Neural cell (in vitro differentiated cells): ENCODE results near the gene UBN1.

Experiments
- CTCF ChIP-seq: fragments of 450-650 bp; IDR thresholded peaks from 2 replicates; pipeline ENCODE4 v1.5.1; 2014; ENCODE audit warnings: antibody characterized with exemption, mild to moderate bottlenecking, moderate library complexity; ENCODE audit not compliant: poor library complexity, severe bottlenecking
- EP300 ChIP-seq: fragments of 450-650 bp; conservative IDR thresholded peaks from 2 replicates; pipeline ENCODE4 v1.6.1; 2014; ENCODE audit warnings: antibody characterized with exemption, mild to moderate bottlenecking, moderate library complexity; ENCODE audit not compliant: poor library complexity, severe bottlenecking
- POLR2AphosphoS5 ChIP-seq: IDR thresholded peaks from 2 replicates; pipeline ENCODE4 v1.6.1; 2012
- RAD21 ChIP-seq: fragments of 450-650 bp; conservative IDR thresholded peaks from 2 replicates; pipeline ENCODE4 v1.6.1; 2014; ENCODE audit warnings: antibody characterized with exemption, mild to moderate bottlenecking, moderate library complexity
- SMC3 ChIP-seq: fragments of 450-650 bp; conservative IDR thresholded peaks from 2 replicates; pipeline ENCODE4 v1.6.1; 2014; ENCODE audit warnings: antibody characterized with exemption, mild to moderate bottlenecking, moderate library complexity; ENCODE audit not compliant: poor library complexity

GRCh38 chr16:4884209-4884608 lies 36.9 kb downstream of the UBN1 start:
- TF ChIP-seq POLR2AphosphoS5 (no peak), CTCF (no peak), EP300 (no peak), RAD21 (no peak), SMC3 (no peak)
